OCI-LY7 (cell line): Measurements from ENCODE around the gene ODC1.

ENCODE experiments used
- CTCF ChIP-seq: fragments of 200-600 bp; sonication (generic); conservative IDR thresholded peaks from 2 replicates; pipeline ENCODE4 v1.5.1; 2014; ENCODE audit warnings: mild to moderate bottlenecking, antibody characterized with exemption, low read length, moderate library complexity, mixed read lengths
- EZH2phosphoT487 ChIP-seq: fragments of 200-600 bp; sonication (generic); IDR thresholded peaks from 2 replicates; pipeline ENCODE4 v1.6.1; 2018; ENCODE audit warnings: low read depth, borderline replicate concordance, mild to moderate bottlenecking, mixed run types, antibody characterized with exemption, low read length, moderate library complexity, mixed read lengths

GRCh38 chr2:10466801-10467200, 18.7 kb upstream of the ODC1 start:
- no peak for TF ChIP-seq EZH2phosphoT487
- TF ChIP-seq CTCF = no peak
